Liver (tissue), 9 donors: ENCODE data around the gene PSPC1. TPM values are rescaled to one million over a fixed set of nuclear protein-coding genes. Genes with fewer than 3 reads are reported as not detected.

Source experiments
- DNase-seq: peaks from one replicate; pipeline ENCODE4 v3.0.0-alpha.2; 2017; ENCODE audit warnings: low spot score
- H3K27ac ChIP-seq, 2 donors: one replicate each; pipeline ENCODE4 v1.7.0; 2013; ENCODE audit warnings: inconsistent platforms in 2 of 2, low read length in 2 of 2, control low read depth in 1 of 2, low read depth in 1 of 2, mild to moderate bottlenecking in 1 of 2
- H3K27me3 ChIP-seq, 4 donors: one replicate each; pipeline versions ENCODE4 v1.6.1 to v1.7.0; 2013; ENCODE audit warnings: low read length in 3 of 4, inconsistent platforms in 1 of 4, mild to moderate bottlenecking in 1 of 4, moderate library complexity in 1 of 4; ENCODE audit not compliant: control insufficient read depth in 4 of 4, insufficient read depth in 4 of 4
- H3K36me3 ChIP-seq, 4 donors: one replicate each; pipeline versions ENCODE4 v1.6.1 to v1.7.0; 2013; ENCODE audit warnings: low read length in 3 of 4, mild to moderate bottlenecking in 3 of 4, low read depth in 1 of 4, moderate library complexity in 1 of 4; ENCODE audit not compliant: control insufficient read depth in 4 of 4, insufficient read depth in 3 of 4
- H3K4me1 ChIP-seq, 4 donors: one replicate each; pipeline versions ENCODE4 v1.6.1 to v1.7.0; 2013; ENCODE audit warnings: low read length in 3 of 4, mild to moderate bottlenecking in 3 of 4, moderate library complexity in 1 of 4; ENCODE audit not compliant: control insufficient read depth in 4 of 4, insufficient read depth in 4 of 4
- H3K4me3 ChIP-seq, 3 donors: one replicate each; pipeline versions ENCODE4 v1.6.1 to v1.7.0; 2013; ENCODE audit warnings: low read length in 3 of 3, control low read depth in 1 of 3, low read depth in 1 of 3, mild to moderate bottlenecking in 1 of 3
- H3K9ac ChIP-seq, 2 donors: one replicate each; pipeline ENCODE4 v1.7.0; 2013; ENCODE audit warnings: low read length in 2 of 2, mild to moderate bottlenecking in 2 of 2, moderate library complexity in 2 of 2, control low read depth in 1 of 2, low read depth in 1 of 2
- H3K9me3 ChIP-seq, 4 donors: one replicate each; pipeline versions ENCODE4 v1.6.1 to v1.7.0; 2013; ENCODE audit warnings: low read length in 3 of 4; ENCODE audit not compliant: control insufficient read depth in 4 of 4
- ATF3 ChIP-seq: IDR thresholded peaks from 2 replicates; pipeline ENCODE4 v1.6.1; 2016; ENCODE audit warnings: antibody characterized with exemption
- CTCF ChIP-seq: fragments of 150-350 bp; IDR thresholded peaks from 2 replicates; pipeline ENCODE4 v1.5.1; 2017; ENCODE audit warnings: improper control_type of control experiment, low read depth, low read length; ENCODE audit not compliant: missing input control
- GABPA ChIP-seq, 2 donors: IDR thresholded peaks in 1 of 2; conservative IDR thresholded peaks in 1 of 2; 2 replicates each; pipeline ENCODE4 v1.6.1; 2016; ENCODE audit warnings: antibody characterized with exemption in 2 of 2, mild to moderate bottlenecking in 1 of 2, moderate library complexity in 1 of 2
- HNF4G ChIP-seq: IDR thresholded peaks from 2 replicates; pipeline ENCODE4 v1.6.1; 2016; ENCODE audit warnings: antibody characterized with exemption
- JUND ChIP-seq, 2 donors: IDR thresholded peaks; 2 replicates each; pipeline ENCODE4 v1.6.1; 2016; ENCODE audit warnings: antibody characterized with exemption in 2 of 2
- MAX ChIP-seq: IDR thresholded peaks from 2 replicates; pipeline ENCODE4 v1.6.1; 2016; ENCODE audit warnings: antibody characterized with exemption
- NR2F2 ChIP-seq: IDR thresholded peaks from 2 replicates; pipeline ENCODE4 v1.6.1; 2016; ENCODE audit warnings: antibody characterized with exemption
- REST ChIP-seq: IDR thresholded peaks from 2 replicates; pipeline ENCODE4 v1.6.1; 2016; ENCODE audit warnings: antibody characterized with exemption, mild to moderate bottlenecking
- RXRA ChIP-seq, 2 donors: IDR thresholded peaks; 2 replicates each; pipeline ENCODE4 v1.6.1; 2017 to 2018; ENCODE audit warnings: antibody characterized with exemption in 2 of 2, mild to moderate bottlenecking in 1 of 2
- SP1 ChIP-seq: IDR thresholded peaks from 2 replicates; pipeline ENCODE4 v1.6.1; 2018; ENCODE audit warnings: antibody characterized with exemption, mild to moderate bottlenecking
- TAF1 ChIP-seq: conservative IDR thresholded peaks from 2 replicates; pipeline ENCODE4 v1.6.1; 2016; ENCODE audit warnings: antibody characterized with exemption, mild to moderate bottlenecking
- YY1 ChIP-seq: IDR thresholded peaks from 2 replicates; pipeline ENCODE4 v1.6.1; 2016; ENCODE audit warnings: antibody characterized with exemption, mild to moderate bottlenecking
- ZBTB33 ChIP-seq: IDR thresholded peaks from 2 replicates; pipeline ENCODE4 v1.6.1; 2016; ENCODE audit warnings: antibody characterized with exemption
- WGBS: extraction: QIAGEN DNeasy Blood & Tissue Kit; methylation state at CpG from one replicate; pipeline ENCODE4 v1.1.7; 2013; 5-methylcytosine and 5-hydroxymethylcytosine counted together
- polyA plus RNA-seq, 2 donors: library from polyadenylated mRNA; stranded (reverse) in 1 of 2; unstranded in 1 of 2; fragments of 200-250 nt in 1 of 2; fragments of >200 nt in 1 of 2; fragmentation: Nextera tagmentation in 1 of 2; extraction: Ambion mirVana in 1 of 2; gene quantifications; one replicate each; pipeline versions ENCODE4 v1.2.1 to v1.2.3, GENCODE V29; 2013 to 2015
- total RNA-seq, 2 donors: library from RNA; depleted of rRNA; stranded (reverse); fragments of >200 nt; gene quantifications; one replicate each; pipeline ENCODE4 v1.2.3, GENCODE V29; 2014
- donor health status: healthy.
- donor health status: healthy.
- donor health status: healthy.
- donor health status: healthy.
- donor health status: healthy.

Gene PSPC1
- total and polyA plus RNA-seq, 4 donors = 7.8 to 38.2 (median 20.1) TPM

GRCh38 chr13:19763618-19764017 is 19.1 kb downstream of the PSPC1 start:
- H3K27ac ChIP-seq = no peak overlapping the region
- WGBS = 96% methylated on average over 10 of the region's 10 CpGs
- peaks cover 0 to 1% (median 0%) of the 10 kb centered on the region in 4 donors for H3K4me1 ChIP-seq
- TF ChIP-seq REST (no peak), YY1 (no peak), CTCF (no peak), TAF1 (no peak), ATF3 (no peak), ZBTB33 (no peak), JUND (IDR thresholded peaks at IDR 0.05) (no peak), RXRA (IDR thresholded peaks at IDR 0.05) (no peak), NR2F2 (no peak), HNF4G (no peak), MAX (no peak), SP1 (no peak), GABPA (IDR thresholded peaks at IDR 0.05 in 1 of 2, conservative IDR thresholded peaks at IDR 0.05 in 1 of 2) (no peak)
- no peak overlapping the region for H3K4me3 ChIP-seq
- no peaks in the 10 kb centered on the region for H3K27me3 ChIP-seq
- H3K9me3 ChIP-seq = no peaks in the 10 kb centered on the region
- H3K36me3 ChIP-seq = peaks cover 0 to 12% (median 5%) of the 10 kb centered on the region in 4 donors
- H3K9ac ChIP-seq = no peak overlapping the region
- DNase-seq = no peak

- Histone ChIP-seq H3K27ac (no peak overlapping the region), H3K27me3 (no peaks in the 10 kb centered on the region), H3K4me3 (no peak overlapping the region), H3K4me1 (no peaks in the 10 kb centered on the region), H3K9ac (no peak overlapping the region), H3K36me3 (peaks cover 2 to 22% (median 13%) of the 10 kb centered on the region in 4 donors), H3K9me3 (no peaks in the 10 kb centered on the region)
- 92% methylated on average over 5 of the region's 5 CpGs for WGBS
- no peak for DNase-seq
- TF ChIP-seq ATF3 = no peak
- TF ChIP-seq GABPA (IDR thresholded peaks at IDR 0.05 in 1 of 2, conservative IDR thresholded peaks at IDR 0.05 in 1 of 2) = no peak
- TF ChIP-seq REST = no peak
- TF ChIP-seq JUND (IDR thresholded peaks at IDR 0.05) = no peak
- no peak for TF ChIP-seq RXRA (IDR thresholded peaks at IDR 0.05)
- no peak for TF ChIP-seq CTCF
- TF ChIP-seq NR2F2 = no peak
- no peak for TF ChIP-seq ZBTB33
- TF ChIP-seq HNF4G = no peak
These were observed 23.1 kb downstream of the PSPC1 start for GRCh38 chr13:19759669-19760068.
